ENCODE data around the gene NUTM1. TPM values are rescaled to one million over a fixed set of nuclear protein-coding genes. Genes with fewer than 3 reads are reported as not detected.

The NUTM1 gene, protein sequence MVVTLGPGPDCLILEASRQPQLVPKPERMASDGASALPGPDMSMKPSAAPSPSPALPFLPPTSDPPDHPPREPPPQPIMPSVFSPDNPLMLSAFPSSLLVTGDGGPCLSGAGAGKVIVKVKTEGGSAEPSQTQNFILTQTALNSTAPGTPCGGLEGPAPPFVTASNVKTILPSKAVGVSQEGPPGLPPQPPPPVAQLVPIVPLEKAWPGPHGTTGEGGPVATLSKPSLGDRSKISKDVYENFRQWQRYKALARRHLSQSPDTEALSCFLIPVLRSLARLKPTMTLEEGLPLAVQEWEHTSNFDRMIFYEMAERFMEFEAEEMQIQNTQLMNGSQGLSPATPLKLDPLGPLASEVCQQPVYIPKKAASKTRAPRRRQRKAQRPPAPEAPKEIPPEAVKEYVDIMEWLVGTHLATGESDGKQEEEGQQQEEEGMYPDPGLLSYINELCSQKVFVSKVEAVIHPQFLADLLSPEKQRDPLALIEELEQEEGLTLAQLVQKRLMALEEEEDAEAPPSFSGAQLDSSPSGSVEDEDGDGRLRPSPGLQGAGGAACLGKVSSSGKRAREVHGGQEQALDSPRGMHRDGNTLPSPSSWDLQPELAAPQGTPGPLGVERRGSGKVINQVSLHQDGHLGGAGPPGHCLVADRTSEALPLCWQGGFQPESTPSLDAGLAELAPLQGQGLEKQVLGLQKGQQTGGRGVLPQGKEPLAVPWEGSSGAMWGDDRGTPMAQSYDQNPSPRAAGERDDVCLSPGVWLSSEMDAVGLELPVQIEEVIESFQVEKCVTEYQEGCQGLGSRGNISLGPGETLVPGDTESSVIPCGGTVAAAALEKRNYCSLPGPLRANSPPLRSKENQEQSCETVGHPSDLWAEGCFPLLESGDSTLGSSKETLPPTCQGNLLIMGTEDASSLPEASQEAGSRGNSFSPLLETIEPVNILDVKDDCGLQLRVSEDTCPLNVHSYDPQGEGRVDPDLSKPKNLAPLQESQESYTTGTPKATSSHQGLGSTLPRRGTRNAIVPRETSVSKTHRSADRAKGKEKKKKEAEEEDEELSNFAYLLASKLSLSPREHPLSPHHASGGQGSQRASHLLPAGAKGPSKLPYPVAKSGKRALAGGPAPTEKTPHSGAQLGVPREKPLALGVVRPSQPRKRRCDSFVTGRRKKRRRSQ
- polyA plus RNA-seq (2013, experiment 1 of 2) = 0.56 TPM
- 0.53 TPM for polyA plus RNA-seq (2013, experiment 2 of 2)

DNA sequence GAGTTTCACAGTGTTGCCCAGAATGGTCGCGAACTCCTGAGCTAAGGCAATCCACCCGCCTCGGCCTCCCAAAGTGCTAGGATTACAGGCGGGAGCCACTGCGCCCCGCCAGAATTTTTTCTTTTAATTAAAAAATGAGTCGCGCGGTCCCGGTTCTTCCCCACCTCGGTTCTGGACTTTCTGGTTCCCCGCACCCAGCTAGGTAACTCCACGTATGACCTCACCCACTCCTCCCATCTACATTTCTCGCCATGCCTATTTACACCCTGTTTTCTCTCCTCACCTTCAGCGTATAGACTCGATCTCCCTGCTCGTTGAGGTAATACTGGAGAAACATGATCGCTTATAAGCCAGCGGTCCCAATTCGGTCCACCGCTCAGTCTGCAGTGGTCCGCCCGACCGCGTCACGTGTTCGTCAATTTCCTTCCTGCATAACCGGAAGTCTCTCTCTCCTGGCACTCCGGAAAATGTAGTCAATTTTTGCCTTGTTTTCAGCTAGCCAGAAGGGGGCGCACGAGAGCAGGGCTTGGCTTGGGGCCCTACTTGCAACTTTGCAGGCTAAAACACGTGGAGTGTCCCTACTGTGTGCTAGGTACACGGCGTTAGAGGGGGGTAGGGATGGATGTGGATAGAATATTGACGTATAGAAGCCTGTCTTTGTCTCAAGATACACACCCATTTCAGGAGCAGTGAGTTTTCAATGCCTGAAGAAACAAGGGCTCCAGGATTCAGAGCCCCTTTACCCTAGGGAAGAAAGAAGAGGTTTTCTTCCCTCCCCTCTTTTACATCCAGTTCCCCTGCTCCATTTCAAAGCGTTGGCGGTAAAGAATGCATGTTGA lies at the start of gene NUTM1, which contains the start of gene NOP10:
Gene NUTM1 (plus strand): TSS at position 579 of the 839 bp plus-strand sequence. CDS start 382 bp downstream, outside the sequence.
Gene NOP10 (minus strand): TSS at position 400 of the 839 bp plus-strand sequence. CDS start 63 bp downstream, at position 337.
- Histone ChIP-seq H3K56ac (ENCODE audit: low read length) (peak within 1 kb of the TSS; percentile 95), H3K4me3 (ENCODE audit: low read length) (peak within 1 kb of the TSS; percentile 70), H3K27ac (ENCODE audit: low read depth, low read length) (peak within 1 kb of the TSS; percentile 77), H3K9ac (ENCODE audit: low read length) (peak within 1 kb of the TSS; percentile 83), H3K18ac (ENCODE audit: low read length) (peak within 1 kb of the TSS; percentile 78), H2BK15ac (replicated peaks; ENCODE audit: low read depth) (peak within 1 kb of the TSS; percentile 87), H4K5ac (ENCODE audit: low read length) (peak within 1 kb of the TSS; percentile 51), H2AK5ac (ENCODE audit: low read length) (no peak within 1 kb of the TSS), H3K79me1 (ENCODE audit: low read length) (peaks cover 2% of the 10 kb centered on the region), H3K23ac (ENCODE audit: low read length) (no peak within 1 kb of the TSS), H2BK120ac (ENCODE audit: low read depth, low read length) (peak within 1 kb of the TSS; percentile 18), H3K4me1 (ENCODE audit: control insufficient read depth, low read depth, low read length) (no peaks in the 10 kb centered on the region), H3K27me3 (ENCODE audit: insufficient read depth, low read length, poor library complexity) (no peaks in the 10 kb centered on the region), H3K4ac (ENCODE audit: low read depth, low read length) (peak within 1 kb of the TSS; percentile 59), H3K4me2 (ENCODE audit: low read length) (peak within 1 kb of the TSS; percentile 6), H2BK5ac (ENCODE audit: low read length) (peak within 1 kb of the TSS; percentile 41), H4K8ac (ENCODE audit: low read depth, low read length) (peak within 1 kb of the TSS; percentile 43), H3K79me2 (ENCODE audit: control insufficient read depth, insufficient read depth, low read length) (peaks cover 14% of the 10 kb centered on the region), H3K36me3 (ENCODE audit: control insufficient read depth, insufficient read depth, low read length) (no peaks in the 10 kb centered on the region)
- DNase-seq = peak; percentile 98
- WGBS (ENCODE audit: extremely low coverage, insufficient coverage, low lambda C conversion rate) = no CpG with 5 or more reads among the region's 38 CpGs

DNA sequence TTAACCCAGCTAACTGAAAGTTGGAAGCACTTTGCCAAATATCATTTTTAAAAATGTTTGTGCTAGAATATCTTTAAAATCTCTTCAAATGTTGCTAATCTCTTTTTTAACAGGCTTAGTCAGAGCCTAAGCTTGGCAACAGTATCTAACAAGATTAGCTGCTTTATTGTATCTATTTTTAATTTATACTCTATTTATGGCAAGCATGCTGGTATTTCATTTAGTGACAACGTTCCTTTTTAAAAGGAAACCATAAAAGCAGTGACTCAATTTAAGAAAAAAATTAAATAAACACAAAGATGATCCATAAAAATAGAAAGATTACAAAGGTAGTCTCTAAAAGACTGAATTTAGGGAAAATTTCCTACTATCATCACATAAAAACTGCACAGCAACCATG lies 46.1 kb upstream of the NUTM1 start:
- no peak overlapping the region for H3K56ac ChIP-seq (ENCODE audit: low read length)
- H3K4me3 ChIP-seq (ENCODE audit: low read length) = no peak overlapping the region
- WGBS (ENCODE audit: extremely low coverage, insufficient coverage, low lambda C conversion rate) = no CpG with 5 or more reads among the region's 1 CpG
- no peaks in the 10 kb centered on the region for H3K36me3 ChIP-seq (ENCODE audit: control insufficient read depth, insufficient read depth, low read length)
- H2BK15ac ChIP-seq (replicated peaks; ENCODE audit: low read depth) = no peak overlapping the region
- no peak overlapping the region for H2AK5ac ChIP-seq (ENCODE audit: low read length)
- H2BK120ac ChIP-seq (ENCODE audit: low read depth, low read length) = no peak overlapping the region
- DNase-seq = no peak
- no peak overlapping the region for H3K4me2 ChIP-seq (ENCODE audit: low read length)
- H3K4ac ChIP-seq (ENCODE audit: low read depth, low read length) = no peak overlapping the region
- H3K23ac ChIP-seq (ENCODE audit: low read length) = no peak overlapping the region
- no peaks in the 10 kb centered on the region for H3K79me2 ChIP-seq (ENCODE audit: control insufficient read depth, insufficient read depth, low read length)
- no peak overlapping the region for H2BK5ac ChIP-seq (ENCODE audit: low read length)
- no peaks in the 10 kb centered on the region for H3K27me3 ChIP-seq (ENCODE audit: insufficient read depth, low read length, poor library complexity)
- H4K5ac ChIP-seq (ENCODE audit: low read length) = no peak overlapping the region
- H3K18ac ChIP-seq (ENCODE audit: low read length) = no peak overlapping the region
- H3K27ac ChIP-seq (ENCODE audit: low read depth, low read length) = no peak overlapping the region
- H3K9ac ChIP-seq (ENCODE audit: low read length) = no peak overlapping the region
- no peak overlapping the region for H4K8ac ChIP-seq (ENCODE audit: low read depth, low read length)
- no peaks in the 10 kb centered on the region for H3K79me1 ChIP-seq (ENCODE audit: low read length)
- H3K4me1 ChIP-seq (ENCODE audit: control insufficient read depth, low read depth, low read length) = no peaks in the 10 kb centered on the region

DNA sequence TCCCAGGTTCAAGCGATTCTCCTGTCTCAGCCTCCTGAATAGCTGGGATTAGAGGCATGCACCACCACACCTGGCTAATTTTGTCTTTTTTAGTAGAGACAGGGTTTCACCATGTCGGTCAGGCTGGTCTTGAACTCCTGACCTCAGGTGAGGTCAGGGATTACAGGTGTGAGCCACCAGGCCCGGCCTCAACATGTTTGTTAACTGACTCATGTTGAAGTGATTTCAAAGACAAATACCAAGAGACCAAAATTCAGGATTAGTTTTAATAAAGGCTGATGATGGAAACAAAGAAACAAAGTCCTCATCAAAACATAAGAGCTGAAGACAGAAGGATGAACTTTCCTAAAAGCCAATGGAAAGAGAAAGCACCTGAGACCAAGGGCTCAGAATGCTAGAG lies 42.1 kb upstream of the NUTM1 start:
- Histone ChIP-seq H3K4ac (ENCODE audit: low read depth, low read length) (no peak overlapping the region), H3K27me3 (ENCODE audit: insufficient read depth, low read length, poor library complexity) (no peaks in the 10 kb centered on the region), H2BK120ac (ENCODE audit: low read depth, low read length) (no peak overlapping the region), H4K5ac (ENCODE audit: low read length) (no peak overlapping the region), H3K36me3 (ENCODE audit: control insufficient read depth, insufficient read depth, low read length) (no peaks in the 10 kb centered on the region), H3K79me1 (ENCODE audit: low read length) (no peaks in the 10 kb centered on the region), H3K79me2 (ENCODE audit: control insufficient read depth, insufficient read depth, low read length) (no peaks in the 10 kb centered on the region), H2BK5ac (ENCODE audit: low read length) (no peak overlapping the region), H3K27ac (ENCODE audit: low read depth, low read length) (no peak overlapping the region), H2BK15ac (replicated peaks; ENCODE audit: low read depth) (no peak overlapping the region), H4K8ac (ENCODE audit: low read depth, low read length) (no peak overlapping the region), H3K23ac (ENCODE audit: low read length) (no peak overlapping the region), H3K9ac (ENCODE audit: low read length) (no peak overlapping the region), H3K4me2 (ENCODE audit: low read length) (no peak overlapping the region), H3K56ac (ENCODE audit: low read length) (no peak overlapping the region), H3K4me3 (ENCODE audit: low read length) (no peak overlapping the region), H2AK5ac (ENCODE audit: low read length) (no peak overlapping the region), H3K18ac (ENCODE audit: low read length) (no peak overlapping the region), H3K4me1 (ENCODE audit: control insufficient read depth, low read depth, low read length) (no peaks in the 10 kb centered on the region)
- DNase-seq = no peak
- no CpG with 5 or more reads among the region's 3 CpGs for WGBS (ENCODE audit: extremely low coverage, insufficient coverage, low lambda C conversion rate)

DNA sequence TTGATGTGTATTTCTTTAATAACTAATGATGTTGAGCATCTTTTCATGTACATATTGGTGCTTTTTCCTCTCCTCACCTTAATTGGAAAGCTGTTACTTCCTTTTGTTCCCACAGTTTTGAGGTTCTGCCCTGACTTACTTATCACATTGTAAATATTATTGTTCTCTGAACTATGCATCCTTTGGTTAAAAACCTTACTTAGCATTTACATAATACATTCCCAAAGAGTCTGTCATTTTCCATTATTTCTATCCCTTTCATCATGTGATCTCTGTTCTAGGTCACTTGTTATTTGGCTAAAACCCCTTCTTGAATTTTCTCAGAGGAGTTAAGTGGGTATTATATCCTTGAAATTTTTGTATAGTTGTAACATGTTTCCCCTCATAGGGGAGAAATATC lies 38.5 kb upstream of the NUTM1 start:
- no peaks in the 10 kb centered on the region for H3K79me1 ChIP-seq (ENCODE audit: low read length)
- H3K9ac ChIP-seq (ENCODE audit: low read length) = no peak overlapping the region
- H3K18ac ChIP-seq (ENCODE audit: low read length) = no peak overlapping the region
- H3K4ac ChIP-seq (ENCODE audit: low read depth, low read length) = no peak overlapping the region
- no peaks in the 10 kb centered on the region for H3K79me2 ChIP-seq (ENCODE audit: control insufficient read depth, insufficient read depth, low read length)
- no peaks in the 10 kb centered on the region for H3K36me3 ChIP-seq (ENCODE audit: control insufficient read depth, insufficient read depth, low read length)
- no peaks in the 10 kb centered on the region for H3K27me3 ChIP-seq (ENCODE audit: insufficient read depth, low read length, poor library complexity)
- H3K4me3 ChIP-seq (ENCODE audit: low read length) = no peak overlapping the region
- no peak overlapping the region for H2BK15ac ChIP-seq (replicated peaks; ENCODE audit: low read depth)
- H4K8ac ChIP-seq (ENCODE audit: low read depth, low read length) = no peak overlapping the region
- no peak for DNase-seq
- no peak overlapping the region for H3K4me2 ChIP-seq (ENCODE audit: low read length)
- H4K5ac ChIP-seq (ENCODE audit: low read length) = no peak overlapping the region
- H3K27ac ChIP-seq (ENCODE audit: low read depth, low read length) = no peak overlapping the region
- no peak overlapping the region for H2BK120ac ChIP-seq (ENCODE audit: low read depth, low read length)
- no peak overlapping the region for H2AK5ac ChIP-seq (ENCODE audit: low read length)
- no peak overlapping the region for H3K56ac ChIP-seq (ENCODE audit: low read length)
- no peak overlapping the region for H3K23ac ChIP-seq (ENCODE audit: low read length)
- H3K4me1 ChIP-seq (ENCODE audit: control insufficient read depth, low read depth, low read length) = no peaks in the 10 kb centered on the region
- H2BK5ac ChIP-seq (ENCODE audit: low read length) = no peak overlapping the region

DNA sequence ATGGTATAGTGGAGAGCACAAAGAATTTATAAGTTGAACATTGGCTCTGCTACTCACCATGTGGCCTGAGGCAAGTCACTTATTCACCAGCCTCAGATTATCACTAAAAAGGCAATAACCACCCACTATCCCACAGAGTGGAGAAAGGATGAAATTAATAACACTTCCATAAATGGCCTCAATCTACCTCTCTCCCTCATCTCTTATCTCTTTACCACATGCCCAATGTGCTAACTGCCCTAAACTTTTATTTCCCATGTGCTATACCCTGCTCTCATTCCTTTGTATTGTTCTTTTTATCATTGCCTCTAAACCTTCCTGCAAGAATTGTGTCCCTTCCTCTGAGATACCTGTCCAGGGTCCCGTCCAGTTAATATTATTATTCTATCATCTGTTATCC lies 31.6 kb upstream of the NUTM1 start:
- no peak overlapping the region for H3K56ac ChIP-seq (ENCODE audit: low read length)
- no CpG with 5 or more reads among the region's 1 CpG for WGBS (ENCODE audit: extremely low coverage, insufficient coverage, low lambda C conversion rate)
- no peak for DNase-seq

More for the DNA sequence above, 31.6 kb upstream of the NUTM1 start:
- H3K23ac ChIP-seq (ENCODE audit: low read length) = no peak overlapping the region
- H4K8ac ChIP-seq (ENCODE audit: low read depth, low read length) = no peak overlapping the region
- no peak overlapping the region for H4K5ac ChIP-seq (ENCODE audit: low read length)
- H2BK15ac ChIP-seq (replicated peaks; ENCODE audit: low read depth) = no peak overlapping the region
- no peaks in the 10 kb centered on the region for H3K27me3 ChIP-seq (ENCODE audit: insufficient read depth, low read length, poor library complexity)
- no peak overlapping the region for H2BK5ac ChIP-seq (ENCODE audit: low read length)
- H3K36me3 ChIP-seq (ENCODE audit: control insufficient read depth, insufficient read depth, low read length) = no peaks in the 10 kb centered on the region
- H3K4me2 ChIP-seq (ENCODE audit: low read length) = no peak overlapping the region
- no peak overlapping the region for H3K27ac ChIP-seq (ENCODE audit: low read depth, low read length)
- H3K9ac ChIP-seq (ENCODE audit: low read length) = no peak overlapping the region
- no peak overlapping the region for H3K4me3 ChIP-seq (ENCODE audit: low read length)
- H3K4me1 ChIP-seq (ENCODE audit: control insufficient read depth, low read depth, low read length) = no peaks in the 10 kb centered on the region
- no peak overlapping the region for H2AK5ac ChIP-seq (ENCODE audit: low read length)
- H3K4ac ChIP-seq (ENCODE audit: low read depth, low read length) = no peak overlapping the region
- H3K18ac ChIP-seq (ENCODE audit: low read length) = no peak overlapping the region
- no peaks in the 10 kb centered on the region for H3K79me1 ChIP-seq (ENCODE audit: low read length)
- no peak overlapping the region for H2BK120ac ChIP-seq (ENCODE audit: low read depth, low read length)
- H3K79me2 ChIP-seq (ENCODE audit: control insufficient read depth, insufficient read depth, low read length) = no peaks in the 10 kb centered on the region

Measured in mesendoderm (in vitro differentiated cells).